ENCODE measurements around the gene DPPA4. TPM values are rescaled to one million over a fixed set of nuclear protein-coding genes. Genes with fewer than 3 reads are reported as not detected.

Gene DPPA4
- total RNA-seq, 2 donors from 2014 or later = 132 to 284 TPM

GRCh38 chr3:109355625-109356441 is 18.5 kb upstream of the DPPA4 start:
- no peak overlapping the region for H3K9ac ChIP-seq (ENCODE audit: extremely low read depth, low read length, poor library complexity, severe bottlenecking)
- no peaks in the 10 kb centered on the region for H3K9me3 ChIP-seq (ENCODE audit: control insufficient read depth, low read length)
- H3K4me3 Mint-ChIP-seq = peak overlapping the region; percentile 61
- peak overlapping the region; percentile 48 for H3K27ac Mint-ChIP-seq
- no peaks in the 10 kb centered on the region for H3K9me3 Mint-ChIP-seq
- H3K4me3 ChIP-seq (ENCODE audit: low read length) = peak overlapping the region; percentile 35
- H3K36me3 ChIP-seq (ENCODE audit: control insufficient read depth, insufficient read depth, low read length) = no peaks in the 10 kb centered on the region
- no peaks in the 10 kb centered on the region for H3K27me3 ChIP-seq (ENCODE audit: control insufficient read depth, insufficient read depth, low read length, poor library complexity, severe bottlenecking)
- TF ChIP-seq, protein P1, sequence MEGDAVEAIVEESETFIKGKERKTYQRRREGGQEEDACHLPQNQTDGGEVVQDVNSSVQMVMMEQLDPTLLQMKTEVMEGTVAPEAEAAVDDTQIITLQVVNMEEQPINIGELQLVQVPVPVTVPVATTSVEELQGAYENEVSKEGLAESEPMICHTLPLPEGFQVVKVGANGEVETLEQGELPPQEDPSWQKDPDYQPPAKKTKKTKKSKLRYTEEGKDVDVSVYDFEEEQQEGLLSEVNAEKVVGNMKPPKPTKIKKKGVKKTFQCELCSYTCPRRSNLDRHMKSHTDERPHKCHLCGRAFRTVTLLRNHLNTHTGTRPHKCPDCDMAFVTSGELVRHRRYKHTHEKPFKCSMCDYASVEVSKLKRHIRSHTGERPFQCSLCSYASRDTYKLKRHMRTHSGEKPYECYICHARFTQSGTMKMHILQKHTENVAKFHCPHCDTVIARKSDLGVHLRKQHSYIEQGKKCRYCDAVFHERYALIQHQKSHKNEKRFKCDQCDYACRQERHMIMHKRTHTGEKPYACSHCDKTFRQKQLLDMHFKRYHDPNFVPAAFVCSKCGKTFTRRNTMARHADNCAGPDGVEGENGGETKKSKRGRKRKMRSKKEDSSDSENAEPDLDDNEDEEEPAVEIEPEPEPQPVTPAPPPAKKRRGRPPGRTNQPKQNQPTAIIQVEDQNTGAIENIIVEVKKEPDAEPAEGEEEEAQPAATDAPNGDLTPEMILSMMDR (conservative IDR thresholded peaks at IDR 0.05) = no peak
- H3K4me1 ChIP-seq (ENCODE audit: control insufficient read depth, insufficient read depth, low read length) = peaks cover 4% of the 10 kb centered on the region
- DNase-seq = peak; percentile 89
- H3K27ac ChIP-seq (ENCODE audit: low read depth, low read length) = peak overlapping the region; percentile 80
- H3K27me3 Mint-ChIP-seq (ENCODE audit: insufficient read depth) = no peaks in the 10 kb centered on the region
- H3K4me1 Mint-ChIP-seq = peaks cover 22% of the 10 kb centered on the region
- WGBS, 2 experiments (ENCODE audit: insufficient coverage in 1 of 2, insufficient read length in 1 of 2) = 17 to 20% methylated on average over 8 of the region's 8 CpGs
- no peaks in the 10 kb centered on the region for H3K36me3 Mint-ChIP-seq (ENCODE audit: low read depth)

DNA sequence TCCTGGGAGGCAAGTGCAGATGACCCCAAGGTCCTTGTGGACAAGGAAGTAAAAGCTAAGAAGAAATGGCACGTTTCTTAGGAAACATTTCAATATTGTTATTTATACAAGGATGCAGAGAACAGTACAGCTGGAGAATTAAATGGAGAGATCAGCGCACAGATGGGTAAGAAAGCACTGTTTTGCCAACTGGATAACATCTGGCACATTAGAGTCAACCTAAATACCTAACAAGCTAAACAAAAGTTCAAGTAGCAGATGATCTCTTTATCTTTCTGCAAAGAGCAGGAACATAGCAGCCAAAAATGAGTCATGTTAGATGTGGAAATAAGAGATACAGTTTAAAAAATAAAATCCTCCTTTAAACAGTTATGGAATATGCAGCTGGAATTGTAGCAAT is 15.7 kb upstream of the DPPA4 start:
- Histone ChIP-seq H3K9ac (ENCODE audit: extremely low read depth, low read length, poor library complexity, severe bottlenecking) (no peak overlapping the region), H3K9me3 (ENCODE audit: control insufficient read depth, low read length) (no peaks in the 10 kb centered on the region), H3K4me1 (ENCODE audit: control insufficient read depth, insufficient read depth, low read length) (peaks cover 4% of the 10 kb centered on the region), H3K27ac (ENCODE audit: low read depth, low read length) (no peak overlapping the region), H3K36me3 (ENCODE audit: control insufficient read depth, insufficient read depth, low read length) (no peaks in the 10 kb centered on the region), H3K4me3 (ENCODE audit: low read length) (no peak overlapping the region), H3K27me3 (ENCODE audit: control insufficient read depth, insufficient read depth, low read length, poor library complexity, severe bottlenecking) (no peaks in the 10 kb centered on the region)
- Mint-ChIP-seq H3K4me3 (no peak overlapping the region), H3K27ac (no peak overlapping the region), H3K9me3 (no peaks in the 10 kb centered on the region), H3K27me3 (ENCODE audit: insufficient read depth) (no peaks in the 10 kb centered on the region), H3K4me1 (peaks cover 22% of the 10 kb centered on the region), H3K36me3 (ENCODE audit: low read depth) (no peaks in the 10 kb centered on the region)
- WGBS, 2 experiments (ENCODE audit: insufficient coverage in 1 of 2, insufficient read length in 1 of 2) = 65 to 91% methylated on average over 2 of the region's 2 CpGs
- TF ChIP-seq, protein P1 (conservative IDR thresholded peaks at IDR 0.05) = no peak
- no peak for DNase-seq

DNA sequence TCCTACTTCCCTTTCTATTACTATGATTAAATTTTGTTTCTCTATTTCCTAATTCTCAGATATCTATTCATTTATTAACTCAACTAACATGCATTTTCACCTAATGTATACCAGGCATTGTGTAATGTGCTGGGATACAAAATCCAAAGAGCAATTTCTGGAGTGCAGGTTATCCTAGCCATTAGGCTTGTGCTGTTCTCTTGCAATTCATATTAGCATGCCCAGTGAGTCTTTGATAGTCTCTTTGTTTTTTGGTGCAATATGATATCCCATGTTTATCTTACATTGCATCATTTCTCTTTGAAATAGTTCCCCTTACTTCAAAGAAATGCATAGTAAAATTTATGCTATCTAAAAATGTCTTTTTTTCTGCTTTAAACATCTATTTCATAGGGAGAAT is 13.9 kb upstream of the DPPA4 start:
- peaks cover 3% of the 10 kb centered on the region for H3K4me1 ChIP-seq (ENCODE audit: control insufficient read depth, insufficient read depth, low read length)
- Mint-ChIP-seq H3K4me1 (peaks cover 17% of the 10 kb centered on the region), H3K27me3 (ENCODE audit: insufficient read depth) (no peaks in the 10 kb centered on the region), H3K4me3 (no peak overlapping the region), H3K36me3 (ENCODE audit: low read depth) (no peaks in the 10 kb centered on the region), H3K9me3 (no peaks in the 10 kb centered on the region), H3K27ac (no peak overlapping the region)
- TF ChIP-seq, protein P1 (conservative IDR thresholded peaks at IDR 0.05) = no peak
- H3K36me3 ChIP-seq (ENCODE audit: control insufficient read depth, insufficient read depth, low read length) = no peaks in the 10 kb centered on the region
- no peak overlapping the region for H3K27ac ChIP-seq (ENCODE audit: low read depth, low read length)
- no peak overlapping the region for H3K4me3 ChIP-seq (ENCODE audit: low read length)
- H3K9ac ChIP-seq (ENCODE audit: extremely low read depth, low read length, poor library complexity, severe bottlenecking) = no peak overlapping the region
- H3K27me3 ChIP-seq (ENCODE audit: control insufficient read depth, insufficient read depth, low read length, poor library complexity, severe bottlenecking) = no peaks in the 10 kb centered on the region
- H3K9me3 ChIP-seq (ENCODE audit: control insufficient read depth, low read length) = no peaks in the 10 kb centered on the region
- DNase-seq = no peak

Data from endodermal cell (in vitro differentiated cells).